ENCODE data around the gene NRARP.

- TF ChIP-seq FOXA1 (IDR thresholded peaks at IDR 0.05) (no peak), FOXK2 (IDR thresholded peaks at IDR 0.05) (no peak), ELF4 (IDR thresholded peaks at IDR 0.05) (no peak), NFRKB (IDR thresholded peaks at IDR 0.05) (no peak), SP1 (IDR thresholded peaks at IDR 0.05) (no peak), ARNT (IDR thresholded peaks at IDR 0.05) (no peak), FOXM1 (IDR thresholded peaks at IDR 0.05; ENCODE audit: borderline replicate concordance) (no peak), L3MBTL2 (conservative IDR thresholded peaks at IDR 0.05) (no peak), BHLHE40 (IDR thresholded peaks at IDR 0.05; ENCODE audit: borderline replicate concordance) (no peak), CTBP1 (IDR thresholded peaks at IDR 0.05; ENCODE audit: borderline replicate concordance) (no peak), SUZ12 (IDR thresholded peaks at IDR 0.05) (no peak)
These were observed 15.1 kb upstream of the NRARP start for GRCh38 chr9:137317021-137317717.
